HG03135 (cell line): Measurements from ENCODE around the gene FNDC11.

Experiments used
- ATAC-seq: cut with Tn5 transposase; IDR thresholded peaks from one replicate; pipeline ENCODE4 v1.9.1; 2021; ENCODE audit warnings: mild to moderate bottlenecking, moderate library complexity; ENCODE audit not compliant: unreplicated experiment

The FNDC11 gene

GRCh38 chr20:63577317-63577894 is 23.4 kb downstream of the FNDC11 start:
- no peak for ATAC-seq

DNA sequence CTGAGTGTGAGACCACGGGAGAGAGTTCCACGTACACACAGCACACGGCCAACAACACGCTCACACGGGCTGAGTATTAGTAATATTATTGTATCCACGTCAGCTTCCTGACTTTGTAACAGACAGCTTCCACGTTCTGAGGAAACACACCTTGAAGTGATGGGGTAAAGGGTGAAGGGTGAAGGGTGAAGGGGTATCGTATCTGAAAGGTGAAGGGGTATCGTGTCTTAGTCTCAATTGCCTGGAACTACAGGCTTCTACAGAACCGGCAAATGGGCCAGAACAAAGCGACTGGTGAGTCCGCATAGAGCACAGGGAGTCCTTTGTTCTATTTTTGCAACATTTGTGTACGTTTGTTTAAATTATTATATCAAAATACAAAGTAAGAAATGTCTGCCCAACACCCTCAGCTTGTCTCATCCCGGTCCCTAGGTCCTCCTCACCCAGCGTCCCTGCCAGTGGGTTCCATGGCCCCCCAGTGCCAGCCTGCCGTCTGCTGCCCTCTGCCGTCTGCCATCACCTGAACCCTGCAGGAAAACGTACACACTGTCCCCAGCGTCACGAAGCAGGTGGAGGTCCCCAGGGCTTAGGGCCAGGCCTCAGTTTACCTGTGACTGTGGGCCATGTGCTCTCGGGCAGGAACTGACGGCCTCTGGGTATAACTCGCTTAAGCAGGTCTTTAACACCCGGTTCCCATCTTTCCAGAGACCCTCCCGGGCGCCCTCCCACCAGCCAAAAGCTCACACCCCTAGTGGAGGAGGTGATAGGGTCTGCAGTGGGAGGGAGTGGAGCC is 24.5 kb downstream of the FNDC11 start:
- no peak for ATAC-seq

DNA sequence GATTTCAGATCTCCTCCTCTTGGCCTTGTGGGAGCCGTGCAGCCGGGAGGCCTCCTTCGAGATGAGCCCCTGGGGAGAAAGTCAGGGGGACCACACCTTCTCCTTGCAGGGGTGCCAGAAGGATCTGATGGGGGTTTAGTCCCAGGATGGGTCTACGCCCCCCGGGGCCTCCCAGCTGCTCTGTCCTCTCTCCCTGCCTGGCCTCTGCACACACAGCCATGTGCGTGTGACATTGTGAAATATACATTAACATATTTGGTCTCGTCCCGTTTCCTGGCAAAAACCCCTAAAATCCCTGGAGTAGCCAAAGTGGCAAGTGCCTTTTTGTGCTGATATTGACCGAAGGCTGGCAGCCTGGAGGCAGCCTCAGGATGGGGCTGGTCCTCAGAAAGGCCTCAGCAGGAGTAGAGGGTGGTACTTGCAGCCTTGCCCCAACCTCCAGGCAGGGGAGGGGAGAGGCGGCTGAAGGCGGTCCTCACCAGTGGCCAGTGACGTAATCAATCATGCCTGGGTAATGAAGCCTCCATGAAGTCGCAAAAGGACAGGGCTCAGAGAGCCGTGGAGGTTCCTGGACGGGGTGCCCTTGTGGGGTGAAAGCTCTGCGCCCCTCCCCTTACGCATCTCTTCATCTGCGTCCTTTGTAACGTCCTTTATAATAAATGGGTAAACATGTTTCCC is 25.2 kb downstream of the FNDC11 start:
- ATAC-seq = no peak

DNA sequence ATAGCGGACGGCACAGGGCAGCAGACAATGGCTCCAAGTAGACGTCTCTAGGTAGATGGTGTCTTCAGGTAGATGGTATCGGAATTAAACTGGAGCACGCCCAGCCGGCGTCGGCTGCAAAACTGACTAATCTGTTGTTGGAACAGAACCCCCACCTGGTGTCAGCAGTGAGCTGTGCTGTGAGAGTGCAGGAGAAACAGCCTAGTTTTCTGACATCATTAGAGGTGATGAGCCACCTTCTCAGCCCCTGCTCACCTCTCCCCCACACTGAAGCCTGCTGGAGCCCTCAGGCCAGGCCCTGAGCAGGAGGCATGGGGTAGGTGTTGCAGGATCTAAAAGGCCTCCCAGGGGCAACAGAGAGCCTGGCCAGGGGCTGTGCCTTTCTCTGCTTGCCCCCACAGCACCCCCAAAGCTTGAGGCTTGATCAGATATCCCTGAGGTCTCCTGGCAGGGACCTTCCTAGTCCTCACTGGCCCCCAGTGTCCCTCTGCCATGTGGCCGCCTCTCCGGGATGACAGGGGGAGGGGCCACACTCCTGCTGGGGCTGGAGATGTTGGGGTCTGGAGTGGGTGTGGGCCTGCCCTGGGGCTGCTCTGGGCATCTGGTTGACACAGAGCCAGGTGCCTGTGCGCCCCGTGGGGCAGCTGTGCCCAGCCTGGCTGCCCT is 27.0 kb downstream of the FNDC11 start:
- no peak for ATAC-seq

DNA sequence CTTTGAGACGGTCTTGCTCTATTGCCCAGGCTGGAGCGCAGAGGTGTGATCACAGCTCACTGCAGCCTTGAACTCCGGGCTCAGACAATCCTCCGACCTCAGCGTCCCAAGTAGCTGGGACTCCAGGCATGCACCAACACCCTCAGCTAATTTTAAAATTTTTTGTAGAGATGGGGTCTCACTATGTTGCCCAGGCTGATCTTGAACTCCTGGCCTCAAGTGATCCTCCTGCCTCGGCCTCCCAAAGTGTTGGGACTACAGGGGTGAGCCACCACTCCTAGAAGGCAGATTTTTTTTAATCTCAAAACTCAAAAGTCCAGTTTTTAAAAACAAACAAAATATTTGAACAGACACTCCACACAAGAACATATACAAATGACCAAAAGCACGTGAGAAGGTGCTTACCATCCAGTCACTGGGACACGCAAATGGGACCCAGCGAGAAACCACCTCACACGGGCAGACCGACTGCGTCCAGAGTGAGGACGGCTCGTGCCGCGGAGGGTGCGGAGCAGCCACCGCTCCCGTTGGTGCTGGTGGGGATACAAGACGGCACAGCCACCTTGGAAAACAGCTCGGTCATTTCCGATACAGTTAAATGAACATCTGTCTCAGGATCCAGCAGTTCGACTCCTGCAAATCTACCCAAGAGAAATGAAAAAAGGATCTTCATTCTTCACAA is 28.6 kb downstream of the FNDC11 start:
- ATAC-seq = no peak

DNA sequence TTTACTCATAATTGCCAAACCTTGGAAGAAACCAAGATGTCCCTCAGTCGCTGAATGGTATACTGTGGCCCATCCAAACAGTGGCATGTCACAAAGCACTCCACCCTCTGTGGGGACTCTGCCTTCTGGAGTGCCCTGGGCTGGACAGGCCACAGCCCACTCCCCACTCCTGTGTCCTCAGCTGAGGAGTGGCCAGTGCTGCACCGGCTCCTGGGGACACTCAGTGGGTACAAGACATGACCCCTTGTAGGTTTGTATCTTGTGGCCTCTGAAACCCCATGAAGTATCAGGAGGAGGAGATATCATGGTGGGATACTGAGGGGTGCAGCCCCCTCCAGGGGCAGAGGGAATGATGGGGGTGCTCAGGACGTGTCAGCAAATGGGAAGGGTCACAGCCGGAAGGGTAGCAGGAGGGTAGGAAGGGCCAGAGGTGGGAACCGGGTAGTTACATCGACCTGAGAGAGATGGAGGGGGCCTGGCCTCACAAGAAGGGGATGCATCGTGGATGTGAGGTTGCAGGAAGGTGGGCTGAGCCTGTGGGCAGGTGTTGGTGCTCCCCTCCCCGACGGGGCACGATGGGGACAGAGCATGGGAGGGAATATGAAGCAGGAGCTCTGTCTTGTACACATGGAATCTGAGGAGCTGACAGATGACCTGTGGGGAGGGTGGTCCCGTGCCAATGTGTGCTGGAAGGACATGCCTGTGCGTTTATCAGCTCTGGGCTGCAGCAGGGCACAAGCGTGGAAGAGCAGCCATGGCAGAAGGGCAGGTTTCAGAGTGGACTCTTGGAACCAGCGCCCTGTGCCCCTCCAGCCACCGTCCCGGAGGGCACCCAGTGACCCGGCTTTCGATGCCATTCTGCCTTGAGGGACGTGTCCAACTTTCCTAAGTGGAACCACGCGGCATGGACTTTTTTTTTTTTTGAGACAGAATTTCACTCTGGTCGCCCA is 31.9 kb downstream of the FNDC11 start:
- ATAC-seq = no peak

- ATAC-seq = no peak
Observed at GRCh38 chr20:63586797-63587196, 32.8 kb downstream of the FNDC11 start.

DNA sequence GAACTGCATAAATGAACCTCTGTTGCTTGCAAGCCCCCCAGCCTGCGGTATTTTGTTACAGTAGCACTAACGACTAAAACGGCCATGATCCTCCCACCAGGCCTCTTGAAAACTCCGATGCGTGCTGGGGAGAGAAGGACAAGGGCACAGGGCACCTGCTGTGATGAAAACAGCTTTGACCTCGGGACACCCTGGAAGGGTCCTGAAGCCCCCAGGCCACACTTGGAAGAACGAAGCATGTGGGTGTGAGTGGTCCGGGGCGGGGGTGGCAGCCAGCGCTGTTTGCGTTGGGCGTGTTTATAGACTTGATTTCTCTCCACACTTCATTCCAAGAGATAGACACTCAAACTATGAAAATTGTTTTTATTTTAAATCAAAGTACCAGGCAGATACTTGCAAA is 33.3 kb downstream of the FNDC11 start:
- ATAC-seq = no peak

- ATAC-seq = no peak
Observed at GRCh38 chr20:63587776-63588591, 34.0 kb downstream of the FNDC11 start.

DNA sequence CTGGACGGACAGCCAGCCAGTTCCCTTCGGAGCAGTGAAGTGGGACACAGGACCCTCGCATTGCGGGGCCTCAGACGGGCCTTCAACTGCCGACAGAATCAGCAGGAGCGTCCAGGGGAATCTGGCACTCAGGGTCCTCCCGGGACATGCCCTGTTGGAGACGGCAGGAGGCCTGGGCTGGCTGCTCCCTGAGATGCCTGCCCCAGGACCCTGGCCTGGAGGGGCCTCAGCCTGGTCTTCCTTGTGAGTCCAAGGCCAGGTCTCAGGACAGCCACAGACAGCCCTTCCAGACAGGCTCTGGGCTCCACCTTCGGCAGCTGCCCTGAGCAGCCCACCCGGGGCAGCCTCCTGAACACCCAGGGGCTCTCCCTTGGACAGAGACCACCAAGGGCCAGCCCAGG is 34.7 kb downstream of the FNDC11 start:
- no peak for ATAC-seq

GRCh38 chr20:63589261-63590217 is 35.6 kb downstream of the FNDC11 start:
- ATAC-seq = no peak

GRCh38 chr20:63590218-63591146 is 36.5 kb downstream of the FNDC11 start:
- no peak for ATAC-seq

DNA sequence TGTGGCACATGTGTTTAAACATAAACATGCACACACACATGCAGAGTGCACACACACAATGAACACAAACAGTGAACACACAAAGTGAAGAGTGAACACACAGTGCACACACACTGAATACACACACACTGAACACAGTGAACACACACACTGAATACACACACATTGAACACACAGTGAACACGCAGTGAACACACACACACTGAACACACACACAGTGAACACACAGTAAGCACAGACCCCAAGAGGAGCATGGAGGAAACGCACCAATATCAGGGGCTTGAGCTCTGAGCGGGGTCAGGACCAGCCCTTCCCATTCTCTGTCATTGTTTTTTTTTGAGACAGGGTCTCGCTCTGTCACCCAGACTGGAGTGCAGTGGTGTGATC is 37.2 kb downstream of the FNDC11 start:
- no peak for ATAC-seq

DNA sequence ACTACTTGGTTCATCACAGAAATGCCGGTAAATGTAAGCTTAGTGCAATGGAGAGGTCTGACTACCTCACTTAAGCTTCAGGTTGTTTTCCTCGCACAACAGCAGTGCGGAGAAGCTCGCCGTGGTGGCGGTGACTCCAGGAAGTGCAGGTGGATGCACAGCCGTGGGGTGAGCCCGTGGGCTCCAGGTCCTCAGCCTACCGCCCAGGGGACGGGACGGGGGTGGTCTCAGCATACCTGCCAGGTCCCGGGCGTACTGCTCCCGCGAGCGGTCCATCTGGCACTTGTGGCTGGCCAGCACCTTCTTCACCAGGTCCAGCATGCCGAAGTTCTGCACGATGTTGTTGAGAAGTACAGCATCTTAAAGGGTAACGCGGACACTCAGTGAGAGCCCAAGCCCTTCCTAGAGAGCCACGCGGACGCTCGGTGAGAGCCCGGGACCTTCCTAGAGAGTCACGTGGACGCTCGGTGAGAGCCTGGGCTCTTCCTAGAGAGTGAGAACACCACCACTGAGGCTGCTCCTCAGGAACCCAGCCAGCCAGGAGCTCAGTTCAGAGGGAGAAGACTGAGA is 37.9 kb downstream of the FNDC11 start:
- ATAC-seq = no peak

GRCh38 chr20:63592661-63593060 is 38.7 kb downstream of the FNDC11 start:
- no peak for ATAC-seq

- ATAC-seq = no peak
Observed at GRCh38 chr20:63594043-63594561, 40.1 kb downstream of the FNDC11 start.
